HepG2 (cell line): ENCODE results near the gene FBXO8. TPM values are rescaled to one million over a fixed set of nuclear protein-coding genes. Genes with fewer than 3 reads are reported as not detected.

Source experiments
- ATAC-seq: fragments of 200-7000 bp; cut with Tn5 transposase; 3 replicates; pipeline ENCODE4 v1.9.1; 2020; ENCODE audit warnings: mild to moderate bottlenecking, moderate library complexity
- BruUV-seq: library from RNA; stranded (reverse); fragments of 400-500 nt; replicated peaks from 2 replicates; lab custom pipeline; 2021; lab: Mats Ljungman, UMichigan
- CTCF ChIA-PET: fragments of 300-600 bp; formaldehyde crosslinking; extraction: SDS; loops from one replicate; lab custom pipeline; 2021; ENCODE audit warnings: low total read pairs, inconsistent platforms, low intra/inter-chr PET ratio; lab: Yijun Ruan, JAX
- POLR2A ChIA-PET: fragments of 350-600 bp; sonication (Branson Sonifier 250); formaldehyde crosslinking; loops from one replicate; lab custom pipeline; 2020; ENCODE audit warnings: antibody characterized with exemption, inconsistent platforms; lab: Yijun Ruan, JAX
- DNase-seq: peaks from one replicate; pipeline ENCODE4 v3.0.0-alpha.2; 2015; ENCODE audit warnings: low spot score
- FAIRE-seq: peaks from 3 replicates; lab custom pipeline; 2011; peaks lifted over from hg19 to GRCh38; lab: Jason Lieb, UNC
- H2AFZ ChIP-seq: one replicate; pipeline ENCODE4 v1.6.1; 2011; ENCODE audit warnings: low read length, inconsistent platforms
- H3K27ac ChIP-seq: fragments of 300-600 bp; 3 replicates; pipeline ENCODE4 v1.8.0; 2011; ENCODE audit warnings: mixed run types, mild to moderate bottlenecking, mixed read lengths, low read length, inconsistent platforms; ENCODE audit not compliant: insufficient read depth; ENCODE audit errors: extremely low read length
- H3K27me3 ChIP-seq, 2 experiments: fragments of 200-600 bp in 1 of 2; 2 replicates in 1 of 2; 3 replicates in 1 of 2; pipeline versions ENCODE4 v1.6.0 to v1.8.0; 2011; ENCODE audit warnings: low read length in 2 of 2, mild to moderate bottlenecking in 2 of 2, moderate library complexity in 2 of 2, inconsistent platforms in 1 of 2; ENCODE audit not compliant: insufficient read depth in 2 of 2, control insufficient read depth in 1 of 2
- H3K36me3 ChIP-seq, 2 experiments: fragments of 200-600 bp in 1 of 2; replicated peaks in 1 of 2; 2 replicates in 1 of 2; 3 replicates in 1 of 2; pipeline versions ENCODE4 v1.5.1 to v1.8.0; 2011; ENCODE audit warnings: low read length in 2 of 2, inconsistent platforms in 1 of 2; ENCODE audit not compliant: insufficient read depth in 2 of 2, control insufficient read depth in 1 of 2
- H3K4me1 ChIP-seq: 2 replicates; pipeline ENCODE4 v1.5.1; 2012; ENCODE audit warnings: low read length, inconsistent platforms; ENCODE audit not compliant: insufficient read depth
- H3K4me2 ChIP-seq: 2 replicates; pipeline ENCODE4 v1.6.0; 2011; ENCODE audit warnings: low read depth, low read length, inconsistent platforms
- H3K4me3 ChIP-seq, 3 experiments: fragments of 200-600 bp in 1 of 3; sonication (generic), shearing (Covaris generic) in 1 of 3; replicated peaks in 1 of 3; 2 replicates each; pipeline ENCODE4 v1.5.1; 2011 to 2016; ENCODE audit warnings: low read length in 3 of 3, inconsistent platforms in 2 of 3, low read depth in 2 of 3, mild to moderate bottlenecking in 2 of 3, control low read depth in 1 of 3, mixed read lengths in 1 of 3; ENCODE audit not compliant: insufficient read depth in 1 of 3
- H3K79me2 ChIP-seq: one replicate; pipeline ENCODE4 v1.6.1; 2011; ENCODE audit warnings: low read length, inconsistent platforms; ENCODE audit not compliant: insufficient read depth
- H3K9ac ChIP-seq: 2 replicates; pipeline ENCODE4 v1.6.0; 2011; ENCODE audit warnings: mild to moderate bottlenecking, low read depth, low read length, inconsistent platforms; ENCODE audit not compliant: insufficient read depth
- H3K9me3 ChIP-seq: 2 replicates; pipeline ENCODE4 v1.5.1; 2012; ENCODE audit warnings: mild to moderate bottlenecking, low read length
- H4K20me1 ChIP-seq: 2 replicates; pipeline ENCODE4 v1.6.0; 2011; ENCODE audit warnings: inconsistent platforms, mild to moderate bottlenecking, low read length, moderate library complexity; ENCODE audit not compliant: insufficient read depth
- CAMTA2 ChIP-seq: sonication (generic); formaldehyde crosslinking; IDR thresholded peaks from 2 replicates; pipeline ENCODE4 v1.4.0; 2020; ENCODE audit warnings: mild to moderate bottlenecking, missing genetic modification reagents, borderline replicate concordance
- CBX5 ChIP-seq: sonication (generic); formaldehyde crosslinking; IDR thresholded peaks from 2 replicates; pipeline ENCODE4 v1.4.0; 2020; ENCODE audit warnings: missing genetic modification reagents, borderline replicate concordance
- CHD2 ChIP-seq: IDR thresholded peaks from 2 replicates; pipeline ENCODE4 v1.6.1; 2011; ENCODE audit warnings: low read depth, low read length, improper control_type of control experiment
- FOSL1 ChIP-seq: sonication (generic); formaldehyde crosslinking; IDR thresholded peaks from 2 replicates; pipeline ENCODE4 v1.9.0; 2021; ENCODE audit warnings: missing genetic modification reagents, borderline replicate concordance
- MNT ChIP-seq: fragments of 450-650 bp; IDR thresholded peaks from 2 replicates; pipeline ENCODE4 v1.6.1; 2016
- MXD4 ChIP-seq: IDR thresholded peaks from 2 replicates; pipeline ENCODE4 v1.6.1; 2016; ENCODE audit warnings: mild to moderate bottlenecking, missing biosample characterization, missing genetic modification reagents
- NFIC ChIP-seq: IDR thresholded peaks from 2 replicates; pipeline ENCODE4 v1.6.1; 2012; ENCODE audit warnings: mild to moderate bottlenecking, low read length, inconsistent platforms
- NPAS2 ChIP-seq: sonication (generic); formaldehyde crosslinking; IDR thresholded peaks from 2 replicates; pipeline ENCODE4 v1.8.0; 2022; ENCODE audit warnings: mild to moderate bottlenecking, missing genetic modification reagents, borderline replicate concordance
- RAD51 ChIP-seq: fragments of 450-650 bp; IDR thresholded peaks from 2 replicates; pipeline ENCODE4 v1.6.1; 2016; ENCODE audit warnings: borderline replicate concordance
- REPIN1 ChIP-seq: sonication (generic); formaldehyde crosslinking; IDR thresholded peaks from 2 replicates; pipeline ENCODE4 v1.8.0; 2022; ENCODE audit warnings: missing genetic modification reagents, low read depth, mild to moderate bottlenecking, borderline replicate concordance
- UBTF ChIP-seq: sonication (generic); formaldehyde crosslinking; IDR thresholded peaks from 2 replicates; pipeline ENCODE4 v1.4.0; 2020; ENCODE audit warnings: mild to moderate bottlenecking, missing genetic modification reagents
- ZKSCAN5 ChIP-seq: sonication (generic); formaldehyde crosslinking; IDR thresholded peaks from 2 replicates; pipeline ENCODE4 v1.5.1; 2020; ENCODE audit warnings: mild to moderate bottlenecking, missing genetic modification reagents
- in situ Hi-C: cut with HindIII; loops from 2 replicates; pipeline ENCODE4 v1.10.0; 2017; ENCODE audit warnings: low pct_unique_long_range_greater_than_20kb; ENCODE audit not compliant: extremely low pct_ligation_motif_present
- intact Hi-C: fragments of 100-400 bp; cut with micrococcal nuclease; formaldehyde crosslinking; loops from one replicate; pipeline ENCODE4 v1.10.0; 2022; ENCODE audit not compliant: unreplicated experiment
- polyA plus RNA-seq, 8 experiments: library from polyadenylated mRNA; depleted of rRNA in 3 of 8; stranded (reverse) in 7 of 8; unstranded in 1 of 8; fragments of >200 nt; fragmentation: Illumina TruSeq in 4 of 8; extraction: Trizol in 4 of 8; gene quantifications; 2 replicates each; pipeline versions ENCODE4 v1.2.1 to v1.2.3, GENCODE V29; 2011 to 2016; ENCODE audit warnings: low read depth in 4 of 8, missing spikeins in 1 of 8, mixed read lengths in 1 of 8; ENCODE audit not compliant: insufficient read depth in 1 of 8
- total RNA-seq, 5 experiments: library from RNA; depleted of rRNA; stranded (reverse); fragments of >200 nt; fragmentation: Illumina TruSeq; extraction: Trizol; gene quantifications; 2 replicates each; pipeline ENCODE4 v1.2.3, GENCODE V29; 2016; ENCODE audit warnings: low read depth in 1 of 5

The FBXO8 gene
- total and polyA plus RNA-seq, 2 of the 13 experiments (the other 11 are each of a cell fraction or from before 2014, with no cell fraction given) = 11.7 to 15.2 TPM

DNA sequence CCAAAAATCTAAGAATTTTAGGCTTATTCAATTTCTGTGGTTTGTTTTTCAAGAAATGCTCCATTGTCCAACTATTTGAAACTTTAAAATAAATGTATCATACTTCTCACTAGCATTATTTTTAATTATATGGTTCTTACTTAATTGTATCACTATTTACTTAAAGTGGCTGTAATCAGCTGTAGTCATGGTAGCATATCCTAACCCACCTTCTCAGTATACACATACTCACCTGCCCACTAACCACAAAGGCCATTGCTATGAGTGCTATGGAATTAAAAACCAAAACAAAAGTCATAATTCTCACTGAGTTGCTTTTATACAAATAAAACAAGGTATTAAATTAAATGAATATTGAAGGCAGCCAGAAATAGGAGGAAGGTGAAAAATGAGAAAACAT, 5.0 kb downstream of the FBXO8 start:
- FAIRE-seq (no peak), DNase-seq (no peak), ATAC-seq (no peak)
- Histone ChIP-seq H3K36me3 (no peaks in the 10 kb centered on the region), H3K4me1 (peaks cover 6% of the 10 kb centered on the region), H3K4me3 (no peak overlapping the region), H2AFZ (no peak overlapping the region), H3K4me2 (no peak overlapping the region), H3K9ac (no peak overlapping the region), H3K27ac (no peak overlapping the region), H4K20me1 (no peaks in the 10 kb centered on the region), H3K27me3 (no peaks in the 10 kb centered on the region; a peak in 1 of 5 replicates), H3K79me2 (peaks cover 22% of the 10 kb centered on the region)
- ChIA-PET POLR2A (no interaction called here), CTCF (no interaction called here)
- intact Hi-C loops = no loop called here
- in situ Hi-C loops = no loop called here
- TF ChIP-seq NFIC = no peak
- no peak for TF ChIP-seq RAD51
- no peak for TF ChIP-seq CAMTA2 (CRISPR knock-in tag)
- TF ChIP-seq FOSL1 (CRISPR knock-in tag) = no peak
- TF ChIP-seq REPIN1 (CRISPR knock-in tag) = no peak
- no peak for TF ChIP-seq UBTF (CRISPR knock-in tag)
- no peak for TF ChIP-seq MXD4 (CRISPR knock-in tag)
- TF ChIP-seq CHD2 = no peak
- no peak for TF ChIP-seq ZKSCAN5 (CRISPR knock-in tag)
- TF ChIP-seq NPAS2 (CRISPR knock-in tag) = no peak
- TF ChIP-seq CBX5 = no peak
- TF ChIP-seq MNT = no peak
- TF ChIP-seq, all 625 proteins: peak for 0
- no peaks in the 10 kb centered on the region for H3K9me3 ChIP-seq
- BruUV-seq = no TSS peak
